IMR-90 (cell line): Measurements from ENCODE around the gene SEC24B. TPM values are rescaled to one million over a fixed set of nuclear protein-coding genes. Genes with fewer than 3 reads are reported as not detected.

Experiments used
- ATAC-seq: fragments of 200-7000 bp; cut with Tn5 transposase; 2 replicates; pipeline ENCODE4 v1.9.1; 2020; ENCODE audit warnings: low read depth, mild to moderate bottlenecking, moderate library complexity
- BruUV-seq: library from RNA; stranded (reverse); fragments of 400-500 nt; replicated peaks from 2 replicates; lab custom pipeline; 2021; lab: Mats Ljungman, UMichigan
- CTCF ChIA-PET: fragments of 300-600 bp; formaldehyde crosslinking; extraction: SDS; loops from one replicate; lab custom pipeline; 2021; ENCODE audit warnings: antibody characterized with exemption; lab: Yijun Ruan, JAX
- POLR2A ChIA-PET: fragments of 300-600 bp; sonication (Branson Sonifier 250); formaldehyde crosslinking; loops from one replicate; lab custom pipeline; 2022; ENCODE audit warnings: antibody characterized with exemption; ENCODE audit not compliant: unreplicated experiment; lab: Charles Lee
- DNase-seq: peaks from one replicate; pipeline ENCODE4 v3.0.0; 2013
- H2AFZ ChIP-seq: replicated peaks from 2 replicates; pipeline ENCODE3; 2013; ENCODE audit warnings: low read length, mild to moderate bottlenecking; ENCODE audit not compliant: poor library complexity
- H2AK5ac ChIP-seq: 2 replicates; pipeline ENCODE4 v1.6.1; 2013; ENCODE audit warnings: low read depth, low read length, inconsistent platforms
- H2AK9ac ChIP-seq: replicated peaks from 2 replicates; pipeline ENCODE3; 2013; ENCODE audit warnings: mild to moderate bottlenecking, low read depth, low read length, moderate library complexity; ENCODE audit not compliant: poor library complexity
- H2BK120ac ChIP-seq: 2 replicates; pipeline ENCODE4 v1.6.1; 2013; ENCODE audit warnings: low read depth, low read length, inconsistent platforms
- H2BK15ac ChIP-seq: 3 replicates; pipeline ENCODE4 v1.6.1; 2013; ENCODE audit warnings: low read depth, low read length, inconsistent platforms
- H2BK20ac ChIP-seq: 2 replicates; pipeline ENCODE4 v1.6.1; 2013; ENCODE audit warnings: low read depth, mild to moderate bottlenecking, inconsistent platforms, low read length, moderate library complexity
- H2BK5ac ChIP-seq: 2 replicates; pipeline ENCODE4 v1.6.1; 2013; ENCODE audit warnings: mild to moderate bottlenecking, low read depth, low read length, inconsistent platforms; ENCODE audit not compliant: poor library complexity, severe bottlenecking
- H3K14ac ChIP-seq: replicated peaks from 2 replicates; pipeline ENCODE4 v1.6.1; 2013; ENCODE audit warnings: low read depth, low read length, inconsistent platforms
- H3K18ac ChIP-seq: 2 replicates; pipeline ENCODE4 v1.6.1; 2013; ENCODE audit warnings: low read depth, low read length, control low read depth
- H3K23ac ChIP-seq: 2 replicates; pipeline ENCODE4 v1.6.1; 2013; ENCODE audit warnings: low read depth, low read length, inconsistent platforms
- H3K27ac ChIP-seq: 2 replicates; pipeline ENCODE4 v1.5.1; 2013; ENCODE audit warnings: mild to moderate bottlenecking, control low read depth, low read length; ENCODE audit not compliant: insufficient read depth
- H3K27me3 ChIP-seq: 2 replicates; pipeline ENCODE4 v1.6.1; 2013; ENCODE audit warnings: low read length; ENCODE audit not compliant: control insufficient read depth, insufficient read depth
- H3K36me3 ChIP-seq: 2 replicates; pipeline ENCODE4 v1.6.1; 2013; ENCODE audit warnings: low read length, mixed read lengths; ENCODE audit not compliant: control insufficient read depth, insufficient read depth
- H3K4ac ChIP-seq: 2 replicates; pipeline ENCODE4 v1.6.1; 2013; ENCODE audit warnings: low read depth, low read length, inconsistent platforms
- H3K4me1 ChIP-seq: 2 replicates; pipeline ENCODE4 v1.6.1; 2013; ENCODE audit warnings: low read length, mixed read lengths; ENCODE audit not compliant: control insufficient read depth, insufficient read depth
- H3K4me2 ChIP-seq: 2 replicates; pipeline ENCODE4 v1.6.1; 2013; ENCODE audit warnings: low read depth, mild to moderate bottlenecking, control low read depth, low read length, moderate library complexity
- H3K4me3 ChIP-seq: 2 replicates; pipeline ENCODE4 v1.5.1; 2013; ENCODE audit warnings: low read depth, mild to moderate bottlenecking, control low read depth, low read length, moderate library complexity; ENCODE audit not compliant: insufficient read depth
- H3K56ac ChIP-seq: 2 replicates; pipeline ENCODE4 v1.6.1; 2013; ENCODE audit warnings: low read length, inconsistent platforms; ENCODE audit not compliant: insufficient read depth; ENCODE audit errors: extremely low read depth
- H3K79me1 ChIP-seq, 2 experiments: 2 replicates each; pipeline ENCODE4 v1.6.1; 2013; ENCODE audit warnings: low read length in 2 of 2, inconsistent platforms in 1 of 2, low read depth in 1 of 2
- H3K9ac ChIP-seq: 2 replicates; pipeline ENCODE4 v1.6.1; 2013; ENCODE audit warnings: low read depth, low read length, control low read depth
- H3K9me1 ChIP-seq: 2 replicates; pipeline ENCODE4 v1.6.1; 2013; ENCODE audit warnings: low read length, inconsistent platforms; ENCODE audit not compliant: insufficient read depth
- H3K9me3 ChIP-seq: 2 replicates; pipeline ENCODE4 v1.6.1; 2013; ENCODE audit warnings: low read length; ENCODE audit not compliant: control insufficient read depth, insufficient read depth
- H4K20me1 ChIP-seq: 2 replicates; pipeline ENCODE4 v1.6.1; 2013; ENCODE audit warnings: low read length, inconsistent platforms; ENCODE audit not compliant: insufficient read depth
- H4K5ac ChIP-seq: 2 replicates; pipeline ENCODE4 v1.6.1; 2013; ENCODE audit warnings: mild to moderate bottlenecking, low read depth, low read length, control low read depth
- H4K8ac ChIP-seq, 2 experiments: 2 replicates each; pipeline ENCODE4 v1.6.1; 2013; ENCODE audit warnings: low read depth in 2 of 2, low read length in 2 of 2, control low read depth in 1 of 2, inconsistent platforms in 1 of 2
- H4K91ac ChIP-seq: 2 replicates; pipeline ENCODE4 v1.6.1; 2013; ENCODE audit warnings: low read depth, low read length, inconsistent platforms; ENCODE audit not compliant: insufficient read depth
- MAFK ChIP-seq: IDR thresholded peaks from 2 replicates; pipeline ENCODE4 v1.6.1; 2012; ENCODE audit warnings: low read depth, low read length, improper control_type of control experiment
- dilution Hi-C: fragments of 300-500 bp; cut with HindIII; formaldehyde crosslinking; loops from one replicate; pipeline ENCODE4 v1.14.3; 2018; ENCODE audit warnings: low sequenced_read_pairs; ENCODE audit not compliant: unreplicated experiment
- in situ Hi-C: fragments of 300-500 bp; cut with MboI; formaldehyde crosslinking; loops from 3 replicates; pipeline ENCODE4 v1.14.3; 2019; ENCODE audit warnings: low sequenced_read_pairs, inconsistent platforms, mixed read lengths
- intact Hi-C: fragments of 100-400 bp; cut with micrococcal nuclease; formaldehyde crosslinking; loops from 2 replicates; pipeline ENCODE4 v1.10.0; 2022
- polyA plus RNA-seq, 3 experiments: library from polyadenylated mRNA; depleted of rRNA; stranded (reverse); fragments of >200 nt; gene quantifications; 2 replicates each; pipeline ENCODE4 v1.2.3, GENCODE V29; 2012; ENCODE audit warnings: low replicate concordance in 1 of 3
- total RNA-seq: library from RNA; depleted of rRNA; stranded (reverse); fragments of >200 nt; gene quantifications from 2 replicates; pipeline ENCODE4 v1.2.3, GENCODE V29; 2012

Gene SEC24B
- total and polyA plus RNA-seq, 2 of the 4 experiments (the other 2 are of a cell fraction) = 19.0 to 27.4 TPM

GRCh38 chr4:109497511-109497910 lies 63.9 kb downstream of the SEC24B start:
- DNase-seq (no peak), ATAC-seq (no peak)
- Histone ChIP-seq H4K91ac (no peak overlapping the region), H3K27ac (no peak overlapping the region), H2BK15ac (no peak overlapping the region), H3K56ac (no peak overlapping the region), H3K4me3 (no peak overlapping the region), H4K20me1 (no peaks in the 10 kb centered on the region), H3K9ac (no peak overlapping the region), H3K79me1 (peaks cover 12 to 30% of the 10 kb centered on the region in 2 experiments), H3K9me3 (no peaks in the 10 kb centered on the region), H2BK5ac (no peak overlapping the region), H3K23ac (no peak overlapping the region), H3K27me3 (no peaks in the 10 kb centered on the region), H2BK120ac (no peak overlapping the region), H3K4me2 (no peak overlapping the region), H3K36me3 (peaks cover 29% of the 10 kb centered on the region), H3K4me1 (no peaks in the 10 kb centered on the region), H2BK20ac (no peak overlapping the region), H3K18ac (no peak overlapping the region), H2AFZ (no peak overlapping the region), H3K14ac (no peak overlapping the region), H4K5ac (no peak overlapping the region), H4K8ac (no peak overlapping the region), H2AK9ac (no peak overlapping the region), H3K4ac (no peak overlapping the region), H3K9me1 (no peaks in the 10 kb centered on the region; the same call in 1 of the 2 replicates), H2AK5ac (no peak overlapping the region)
- TF ChIP-seq MAFK = no peak
- in situ Hi-C loops = no loop called here
- POLR2A ChIA-PET = interaction anchor here (0.6 kb wide), 1 partner anchor 20 kb away, joined by 3 read pairs; no protein-coding TSS in a partner anchor
- dilution Hi-C loops = no loop called here
- intact Hi-C loops = no loop called here
- CTCF ChIA-PET = no interaction called here
- BruUV-seq = no TSS peak
